Measurements from ENCODE around the gene ZNF629. TPM values are rescaled to one million over a fixed set of nuclear protein-coding genes. Genes with fewer than 3 reads are reported as not detected.

Gene ZNF629
- total RNA-seq, 1 donor: 19.4 TPM

GRCh38 chr16:30766206-30766932 lies 20.6 kb downstream of the ZNF629 start:
- H3K4me3 ChIP-seq (ENCODE audit: low read depth, low read length): no peak overlapping the region
- TF ChIP-seq, protein P1, sequence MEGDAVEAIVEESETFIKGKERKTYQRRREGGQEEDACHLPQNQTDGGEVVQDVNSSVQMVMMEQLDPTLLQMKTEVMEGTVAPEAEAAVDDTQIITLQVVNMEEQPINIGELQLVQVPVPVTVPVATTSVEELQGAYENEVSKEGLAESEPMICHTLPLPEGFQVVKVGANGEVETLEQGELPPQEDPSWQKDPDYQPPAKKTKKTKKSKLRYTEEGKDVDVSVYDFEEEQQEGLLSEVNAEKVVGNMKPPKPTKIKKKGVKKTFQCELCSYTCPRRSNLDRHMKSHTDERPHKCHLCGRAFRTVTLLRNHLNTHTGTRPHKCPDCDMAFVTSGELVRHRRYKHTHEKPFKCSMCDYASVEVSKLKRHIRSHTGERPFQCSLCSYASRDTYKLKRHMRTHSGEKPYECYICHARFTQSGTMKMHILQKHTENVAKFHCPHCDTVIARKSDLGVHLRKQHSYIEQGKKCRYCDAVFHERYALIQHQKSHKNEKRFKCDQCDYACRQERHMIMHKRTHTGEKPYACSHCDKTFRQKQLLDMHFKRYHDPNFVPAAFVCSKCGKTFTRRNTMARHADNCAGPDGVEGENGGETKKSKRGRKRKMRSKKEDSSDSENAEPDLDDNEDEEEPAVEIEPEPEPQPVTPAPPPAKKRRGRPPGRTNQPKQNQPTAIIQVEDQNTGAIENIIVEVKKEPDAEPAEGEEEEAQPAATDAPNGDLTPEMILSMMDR (IDR thresholded peaks at IDR 0.05; ENCODE audit: insufficient read depth, low read depth, low read length): no peak
- DNase-seq (ENCODE audit: low read depth): no peak

GRCh38 chr16:30764816-30765465 lies 22.1 kb downstream of the ZNF629 start:
- H3K4me3 ChIP-seq (ENCODE audit: low read depth, low read length): no peak overlapping the region
- TF ChIP-seq, protein P1 (IDR thresholded peaks at IDR 0.05; ENCODE audit: insufficient read depth, low read depth, low read length): no peak
- DNase-seq (ENCODE audit: low read depth): no peak

GRCh38 chr16:30764086-30764485 lies 22.9 kb downstream of the ZNF629 start:
- no peak overlapping the region for H3K4me3 ChIP-seq (ENCODE audit: low read depth, low read length)
- DNase-seq (ENCODE audit: low read depth): no peak
- TF ChIP-seq, protein P1 (IDR thresholded peaks at IDR 0.05; ENCODE audit: insufficient read depth, low read depth, low read length): no peak

- TF ChIP-seq, protein P1 (IDR thresholded peaks at IDR 0.05; ENCODE audit: insufficient read depth, low read depth, low read length): no peak
- no peak for DNase-seq (ENCODE audit: low read depth)
- peak overlapping the region; percentile 88 for H3K4me3 ChIP-seq (ENCODE audit: low read depth, low read length)
Observed at GRCh38 chr16:30762991-30763725, 23.8 kb downstream of the ZNF629 start.

- H3K4me3 ChIP-seq (ENCODE audit: low read depth, low read length): peak within 1 kb of the TSS; percentile 88
- TF ChIP-seq, protein P1 (IDR thresholded peaks at IDR 0.05; ENCODE audit: insufficient read depth, low read depth, low read length): no peak
- DNase-seq (ENCODE audit: low read depth): peak; percentile 99
Observed at GRCh38 chr16:30761928-30762902, 24.8 kb downstream of the ZNF629 start, which contains the start of the genes CFAP119 and RNF40. Gene CFAP119, minus strand, starts transcription at chr16:30762062. Its CDS starts 314 bp downstream, at chr16:30761748. Gene RNF40, plus strand, starts transcription at chr16:30762322. Its CDS starts 224 bp downstream, at chr16:30762546.
